WTC11 (cell line): Measurements from ENCODE around the gene GP9.

Experiments used
- CREB1 ChIP-seq: sonication (generic); formaldehyde crosslinking; IDR thresholded peaks from 2 replicates; pipeline ENCODE4 v1.8.0; 2023; ENCODE audit warnings: mild to moderate bottlenecking, missing genetic modification reagents
- CTCF ChIP-seq: fragments of 200-600 bp; IDR thresholded peaks from 2 replicates; pipeline ENCODE4 v1.8.0; 2022; ENCODE audit warnings: antibody characterized with exemption
- ETV6 ChIP-seq: sonication (generic); formaldehyde crosslinking; IDR thresholded peaks from 2 replicates; pipeline ENCODE4 v1.8.1; 2022; ENCODE audit warnings: mild to moderate bottlenecking, missing genetic modification reagents
- NR3C1 ChIP-seq: sonication (generic); formaldehyde crosslinking; conservative IDR thresholded peaks from 2 replicates; pipeline ENCODE4 v1.8.1; 2023; ENCODE audit warnings: low read depth, mild to moderate bottlenecking, missing genetic modification reagents
- SP1 ChIP-seq: sonication (generic); formaldehyde crosslinking; conservative IDR thresholded peaks from 2 replicates; pipeline ENCODE4 v1.8.1; 2022; ENCODE audit warnings: missing genetic modification reagents
- TEAD1 ChIP-seq: sonication (generic); formaldehyde crosslinking; IDR thresholded peaks from 2 replicates; pipeline ENCODE4 v1.8.0; 2022; ENCODE audit warnings: mild to moderate bottlenecking, missing genetic modification reagents
- TEAD4 ChIP-seq: sonication (generic); formaldehyde crosslinking; IDR thresholded peaks from 2 replicates; pipeline ENCODE4 v1.8.0; 2022; ENCODE audit warnings: mild to moderate bottlenecking, missing genetic modification reagents
- ZBTB43 ChIP-seq: sonication (generic); formaldehyde crosslinking; IDR thresholded peaks from 2 replicates; pipeline ENCODE4 v1.8.1; 2023; ENCODE audit warnings: mild to moderate bottlenecking, missing genetic modification reagents
- ZNF416 ChIP-seq: fragments of 250-450 bp; sonication (Bioruptor Pico); IDR thresholded peaks from 2 replicates; pipeline ENCODE4 v1.9.0; 2021; ENCODE audit warnings: mild to moderate bottlenecking, inconsistent platforms
- ZNF425 ChIP-seq: fragments of 250-450 bp; sonication (Bioruptor Pico); conservative IDR thresholded peaks from 2 replicates; pipeline ENCODE4 v1.9.0; 2021; ENCODE audit warnings: mild to moderate bottlenecking
- TF ChIP-seq, protein P1 (sequence below): sonication (generic); formaldehyde crosslinking; IDR thresholded peaks from 2 replicates; pipeline ENCODE4 v1.8.0; 2022; ENCODE audit warnings: mild to moderate bottlenecking, missing genetic modification reagents
- TF ChIP-seq, protein P2 (sequence below): sonication (generic); formaldehyde crosslinking; IDR thresholded peaks from 2 replicates; pipeline ENCODE4 v1.8.0; 2023; ENCODE audit warnings: mild to moderate bottlenecking, missing genetic modification reagents

DNA sequence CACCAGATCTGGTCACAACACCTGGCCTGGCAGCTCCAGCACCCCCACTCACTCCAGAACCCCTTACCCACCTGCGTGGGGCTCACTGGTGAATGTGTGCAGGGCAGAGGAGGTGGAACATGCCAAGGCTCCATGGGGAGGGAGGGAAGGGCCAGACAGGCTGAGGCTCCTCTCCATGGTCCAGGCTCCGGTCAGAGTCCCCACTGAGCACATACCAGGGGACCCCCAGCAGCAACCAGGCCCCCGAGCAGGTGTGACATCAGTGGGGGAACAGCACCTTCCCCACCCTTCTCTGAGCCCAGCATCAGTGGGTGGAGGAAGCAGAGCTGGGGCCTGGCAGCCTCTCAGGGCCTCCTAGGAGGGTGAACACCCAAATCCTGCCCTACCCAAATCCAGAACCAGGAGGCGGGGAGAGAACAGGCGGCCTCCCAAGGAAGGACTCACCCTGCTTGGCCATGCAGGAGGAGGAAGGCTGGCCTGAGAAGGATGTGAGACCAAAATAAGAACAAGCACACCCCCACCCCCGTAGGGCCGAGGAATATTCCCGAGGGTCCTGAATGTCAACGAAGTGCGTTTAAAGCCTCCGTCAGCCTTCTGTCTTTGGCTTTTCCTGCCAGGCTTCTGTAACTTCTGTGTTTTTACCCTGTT lies 1.1 kb upstream of the GP9 start:
- TF ChIP-seq ZNF416 (CRISPR knock-in tag) (no peak), CTCF (no peak), TEAD4 (CRISPR knock-in tag) (no peak), TEAD1 (no peak), CREB1 (CRISPR knock-in tag) (no peak), NR3C1 (CRISPR knock-in tag) (no peak), ETV6 (CRISPR knock-in tag) (no peak), ZBTB43 (no peak), ZNF425 (no peak), SP1 (CRISPR knock-in tag) (no peak)
- TF ChIP-seq, protein P1, sequence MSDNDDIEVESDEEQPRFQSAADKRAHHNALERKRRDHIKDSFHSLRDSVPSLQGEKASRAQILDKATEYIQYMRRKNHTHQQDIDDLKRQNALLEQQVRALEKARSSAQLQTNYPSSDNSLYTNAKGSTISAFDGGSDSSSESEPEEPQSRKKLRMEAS (CRISPR knock-in tag) = no peak
- TF ChIP-seq, protein P2, sequence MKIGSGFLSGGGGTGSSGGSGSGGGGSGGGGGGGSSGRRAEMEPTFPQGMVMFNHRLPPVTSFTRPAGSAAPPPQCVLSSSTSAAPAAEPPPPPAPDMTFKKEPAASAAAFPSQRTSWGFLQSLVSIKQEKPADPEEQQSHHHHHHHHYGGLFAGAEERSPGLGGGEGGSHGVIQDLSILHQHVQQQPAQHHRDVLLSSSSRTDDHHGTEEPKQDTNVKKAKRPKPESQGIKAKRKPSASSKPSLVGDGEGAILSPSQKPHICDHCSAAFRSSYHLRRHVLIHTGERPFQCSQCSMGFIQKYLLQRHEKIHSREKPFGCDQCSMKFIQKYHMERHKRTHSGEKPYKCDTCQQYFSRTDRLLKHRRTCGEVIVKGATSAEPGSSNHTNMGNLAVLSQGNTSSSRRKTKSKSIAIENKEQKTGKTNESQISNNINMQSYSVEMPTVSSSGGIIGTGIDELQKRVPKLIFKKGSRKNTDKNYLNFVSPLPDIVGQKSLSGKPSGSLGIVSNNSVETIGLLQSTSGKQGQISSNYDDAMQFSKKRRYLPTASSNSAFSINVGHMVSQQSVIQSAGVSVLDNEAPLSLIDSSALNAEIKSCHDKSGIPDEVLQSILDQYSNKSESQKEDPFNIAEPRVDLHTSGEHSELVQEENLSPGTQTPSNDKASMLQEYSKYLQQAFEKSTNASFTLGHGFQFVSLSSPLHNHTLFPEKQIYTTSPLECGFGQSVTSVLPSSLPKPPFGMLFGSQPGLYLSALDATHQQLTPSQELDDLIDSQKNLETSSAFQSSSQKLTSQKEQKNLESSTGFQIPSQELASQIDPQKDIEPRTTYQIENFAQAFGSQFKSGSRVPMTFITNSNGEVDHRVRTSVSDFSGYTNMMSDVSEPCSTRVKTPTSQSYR (CRISPR knock-in tag) = no peak
